H9 (cell line): ENCODE measurements around the gene ARID1B. TPM values are rescaled to one million over a fixed set of nuclear protein-coding genes. Genes with fewer than 3 reads are reported as not detected.

ENCODE experiments used
- DNase-seq: peaks from one replicate; pipeline ENCODE4 v3.0.0-alpha.2; 2017
- H2AFZ ChIP-seq: one replicate; pipeline ENCODE4 v1.6.1; 2013; ENCODE audit warnings: mild to moderate bottlenecking, low read length, control low read depth, moderate library complexity
- H2AK5ac ChIP-seq: 2 replicates; pipeline ENCODE4 v1.6.1; 2013; ENCODE audit warnings: low read length, control low read depth, mixed read lengths; ENCODE audit not compliant: insufficient read length
- H2BK120ac ChIP-seq: one replicate; pipeline ENCODE4 v1.6.1; 2013; ENCODE audit warnings: low read depth, mild to moderate bottlenecking, low read length, control low read depth, inconsistent platforms; ENCODE audit not compliant: poor library complexity, severe bottlenecking
- H2BK12ac ChIP-seq: 2 replicates; pipeline ENCODE4 v1.6.1; 2013; ENCODE audit warnings: low read length, control low read depth, mixed read lengths, low read depth; ENCODE audit not compliant: insufficient read length
- H2BK15ac ChIP-seq: 2 replicates; pipeline ENCODE4 v1.6.1; 2013; ENCODE audit warnings: low read depth, low read length, control low read depth
- H2BK20ac ChIP-seq: one replicate; pipeline ENCODE4 v1.6.1; 2013; ENCODE audit warnings: low read depth, mild to moderate bottlenecking, low read length, control low read depth, inconsistent platforms; ENCODE audit not compliant: poor library complexity, severe bottlenecking
- H2BK5ac ChIP-seq: 2 replicates; pipeline ENCODE4 v1.6.1; 2013; ENCODE audit warnings: low read length, control low read depth, mixed read lengths; ENCODE audit not compliant: insufficient read length
- H3K14ac ChIP-seq: 2 replicates; pipeline ENCODE4 v1.6.1; 2013; ENCODE audit warnings: low read length, control low read depth; ENCODE audit not compliant: insufficient read depth
- H3K18ac ChIP-seq: 2 replicates; pipeline ENCODE4 v1.6.1; 2013; ENCODE audit warnings: low read depth, mild to moderate bottlenecking, mixed read lengths, low read length, control low read depth; ENCODE audit not compliant: insufficient read length
- H3K23ac ChIP-seq: 2 replicates; pipeline ENCODE4 v1.6.1; 2013; ENCODE audit warnings: low read length, control low read depth, mixed read lengths, low read depth; ENCODE audit not compliant: insufficient read length
- H3K23me2 ChIP-seq: 2 replicates; pipeline ENCODE4 v1.6.1; 2013; ENCODE audit warnings: low read depth, mild to moderate bottlenecking, mixed read lengths, low read length, control low read depth; ENCODE audit not compliant: insufficient read length, poor library complexity, severe bottlenecking
- H3K27ac ChIP-seq: 2 replicates; pipeline ENCODE4 v1.5.1; 2013; ENCODE audit warnings: low read length, control low read depth, mixed read lengths, low read depth; ENCODE audit not compliant: insufficient read length
- H3K27me3 ChIP-seq: 2 replicates; pipeline ENCODE4 v1.6.1; 2013; ENCODE audit warnings: low read length, control low read depth, inconsistent platforms; ENCODE audit not compliant: insufficient read depth
- H3K4ac ChIP-seq: 2 replicates; pipeline ENCODE4 v1.6.1; 2013; ENCODE audit warnings: low read depth, mild to moderate bottlenecking, control low read depth, inconsistent platforms, low read length, moderate library complexity
- H3K4me1 ChIP-seq: 2 replicates; pipeline ENCODE4 v1.6.1; 2013; ENCODE audit warnings: low read length, control low read depth, inconsistent platforms; ENCODE audit not compliant: insufficient read depth
- H3K4me2 ChIP-seq: 2 replicates; pipeline ENCODE4 v1.6.1; 2013; ENCODE audit warnings: low read length, control low read depth, mixed read lengths; ENCODE audit not compliant: insufficient read length, insufficient read depth
- H3K56ac ChIP-seq: 2 replicates; pipeline ENCODE4 v1.6.1; 2013; ENCODE audit warnings: low read depth, mild to moderate bottlenecking, mixed read lengths, low read length, control low read depth; ENCODE audit not compliant: insufficient read length
- H3K79me1 ChIP-seq: 2 replicates; pipeline ENCODE4 v1.6.1; 2013; ENCODE audit warnings: low read depth, mild to moderate bottlenecking, moderate library complexity, low read length, control low read depth, inconsistent platforms; ENCODE audit not compliant: insufficient read depth, poor library complexity, severe bottlenecking
- H3K79me2 ChIP-seq: 2 replicates; pipeline ENCODE4 v1.6.1; 2013; ENCODE audit warnings: low read length, control low read depth, inconsistent platforms; ENCODE audit not compliant: insufficient read depth
- H3K9ac ChIP-seq: 2 replicates; pipeline ENCODE4 v1.6.1; 2013; ENCODE audit warnings: low read length, control low read depth, mixed read lengths; ENCODE audit not compliant: insufficient read length; ENCODE audit errors: extremely low read depth
- H3K9me3 ChIP-seq: one replicate; pipeline ENCODE4 v1.6.1; 2013; ENCODE audit warnings: low read depth, low read length, inconsistent platforms; ENCODE audit not compliant: control insufficient read depth
- H3T11ph ChIP-seq: one replicate; pipeline ENCODE4 v1.6.1; 2013; ENCODE audit warnings: mild to moderate bottlenecking, low read length, control low read depth, inconsistent platforms
- H4K20me1 ChIP-seq: one replicate; pipeline ENCODE4 v1.6.1; 2013; ENCODE audit not compliant: control insufficient read depth, insufficient read length, insufficient read depth
- H4K5ac ChIP-seq: 2 replicates; pipeline ENCODE4 v1.6.1; 2013; ENCODE audit warnings: low read depth, mild to moderate bottlenecking, mixed read lengths, low read length, control low read depth; ENCODE audit not compliant: insufficient read length
- H4K8ac ChIP-seq: replicated peaks from 2 replicates; pipeline ENCODE4 v1.6.1; 2013; ENCODE audit warnings: low read length, control low read depth, mixed read lengths, low read depth; ENCODE audit not compliant: insufficient read length
- H4K91ac ChIP-seq: 2 replicates; pipeline ENCODE4 v1.6.1; 2013; ENCODE audit warnings: low read depth, mild to moderate bottlenecking, moderate library complexity, mixed read lengths, low read length, control low read depth; ENCODE audit not compliant: insufficient read length
- H3K27ac Mint-ChIP-seq, 3 experiments: 2 replicates in 2 of 3; 3 replicates in 1 of 3; pipeline ENCODE4 v1.8.0; 2020 to 2021; ENCODE audit warnings: mixed read lengths in 3 of 3, mild to moderate bottlenecking in 1 of 3, moderate library complexity in 1 of 3
- H3K27me3 Mint-ChIP-seq: 2 replicates; pipeline ENCODE4 v1.8.0; 2021; ENCODE audit warnings: low read depth, mild to moderate bottlenecking, moderate library complexity, mixed read lengths
- H3K36me3 Mint-ChIP-seq, 3 experiments: 2 replicates in 2 of 3; 3 replicates in 1 of 3; pipeline ENCODE4 v1.8.0; 2020 to 2021; ENCODE audit warnings: low read depth in 3 of 3, mixed read lengths in 3 of 3; ENCODE audit not compliant: insufficient read depth in 1 of 3
- H3K4me1 Mint-ChIP-seq, 2 experiments: 2 replicates each; pipeline ENCODE4 v1.8.0; 2020; ENCODE audit warnings: mixed read lengths in 2 of 2
- H3K4me3 Mint-ChIP-seq, 2 experiments: 2 replicates in 1 of 2; 3 replicates in 1 of 2; pipeline ENCODE4 v1.8.0; 2020 to 2021; ENCODE audit warnings: mild to moderate bottlenecking in 2 of 2, mixed read lengths in 2 of 2, moderate library complexity in 1 of 2
- H3K9me3 Mint-ChIP-seq, 2 experiments: 2 replicates in 1 of 2; 3 replicates in 1 of 2; pipeline ENCODE4 v1.8.0; 2020; ENCODE audit warnings: mild to moderate bottlenecking in 2 of 2, mixed read lengths in 2 of 2, moderate library complexity in 1 of 2
- CTCF ChIP-seq: fragments of 200-600 bp; sonication (generic); conservative IDR thresholded peaks from 3 replicates; pipeline ENCODE4 v1.8.0; 2021; ENCODE audit warnings: antibody characterized with exemption, mild to moderate bottlenecking
- WGBS: extraction: QIAGEN DNeasy Blood & Tissue Kit; methylation state at CpG from one replicate; pipeline ENCODE4 v1.1.7; 2013; ENCODE audit warnings: missing lambda C conversion rate, low lambda C conversion rate, mixed read lengths; ENCODE audit not compliant: insufficient read length; ENCODE audit errors: extremely low coverage; 5-methylcytosine and 5-hydroxymethylcytosine counted together
- total RNA-seq: library from RNA; stranded (reverse); gene quantifications from 2 replicates; pipeline ENCODE4 v1.2.1, GENCODE V29; 2021

The ARID1B gene
- total RNA-seq, 1 experiment from 2014 or later: 88.2 TPM

GRCh38 chr6:156809034-156809433, 31.9 kb downstream of the ARID1B start:
- Mint-ChIP-seq H3K9me3 (peaks cover 0 to 1% of the 10 kb centered on the region in 2 experiments; a peak in 3 of 5 replicates), H3K27me3 (no peaks in the 10 kb centered on the region; the same call in 1 of the 2 replicates), H3K27ac (no peak overlapping the region), H3K4me3 (no peak overlapping the region), H3K36me3 (peaks cover 0 to 5% (median 3%) of the 10 kb centered on the region in 3 experiments; a peak in 5 of 7 replicates), H3K4me1 (peaks cover 52 to 60% of the 10 kb centered on the region in 2 experiments)
- Histone ChIP-seq H2AFZ (no peak overlapping the region), H3K4ac (no peak overlapping the region), H3K27me3 (no peaks in the 10 kb centered on the region), H4K5ac (no peak overlapping the region), H3K9me3 (no peaks in the 10 kb centered on the region), H4K91ac (no peak overlapping the region), H2AK5ac (no peak overlapping the region), H3K9ac (no peak overlapping the region), H2BK5ac (no peak overlapping the region), H3K18ac (no peak overlapping the region), H4K8ac (no peak overlapping the region), H3K79me1 (peaks cover 21% of the 10 kb centered on the region), H3K56ac (no peak overlapping the region), H3K4me2 (no peak overlapping the region), H3K23ac (no peak overlapping the region), H3K23me2 (no peaks in the 10 kb centered on the region), H3K27ac (no peak overlapping the region), H2BK15ac (no peak overlapping the region), H2BK120ac (no peak overlapping the region), H3K4me1 (peaks cover 3% of the 10 kb centered on the region; the same call in 1 of the 2 replicates), H2BK12ac (no peak overlapping the region), H4K20me1 (no peaks in the 10 kb centered on the region), H3K14ac (no peak overlapping the region), H2BK20ac (no peak overlapping the region), H3T11ph (no peak overlapping the region), H3K79me2 (peaks cover 50% of the 10 kb centered on the region)
- WGBS: no CpG with 5 or more reads among the region's 4 CpGs
- no peak for DNase-seq
- no peak for TF ChIP-seq CTCF
